Tibial nerve (tissue), 4 donors: ENCODE results near the gene ASIC2. TPM values are rescaled to one million over a fixed set of nuclear protein-coding genes. Genes with fewer than 3 reads are reported as not detected.

Experiments
- DNase-seq, 2 donors: peaks; one replicate each; pipeline ENCODE4 v3.0.0-alpha.2; 2019; ENCODE audit warnings: low spot score in 2 of 2
- H3K27ac ChIP-seq, 4 donors: fragments of 200-600 bp; sonication (generic) in 3 of 4; one replicate each; pipeline ENCODE4 v1.5.1; 2017 to 2019; ENCODE audit warnings: mild to moderate bottlenecking in 1 of 4
- H3K27me3 ChIP-seq, 2 donors: fragments of 200-600 bp; sonication (generic) in 1 of 2; one replicate each; pipeline versions ENCODE4 v1.5.1 to v1.6.0; 2017 to 2019
- H3K36me3 ChIP-seq, 3 donors: fragments of 200-600 bp; sonication (generic); one replicate each; pipeline ENCODE4 v1.5.1; 2018 to 2019
- H3K4me1 ChIP-seq, 4 donors: fragments of 200-600 bp; sonication (generic) in 3 of 4; one replicate each; pipeline ENCODE4 v1.5.1; 2017 to 2019
- H3K4me3 ChIP-seq, 4 donors: fragments of 200-600 bp; sonication (generic) in 3 of 4; one replicate each; pipeline ENCODE4 v1.5.1; 2017 to 2019; ENCODE audit warnings: mild to moderate bottlenecking in 1 of 4, moderate library complexity in 1 of 4
- H3K9me3 ChIP-seq, 4 donors: fragments of 200-600 bp; sonication (generic) in 3 of 4; one replicate each; pipeline ENCODE4 v1.5.1; 2017 to 2019
- CTCF ChIP-seq, 5 experiments: fragments of 200-600 bp in 3 of 5; fragments of 450-650 bp in 2 of 5; sonication (generic) in 3 of 5; IDR thresholded peaks; one replicate each; pipeline ENCODE4 v1.5.1; 2016 to 2019; ENCODE audit warnings: antibody characterized with exemption in 5 of 5, mild to moderate bottlenecking in 3 of 5, moderate library complexity in 2 of 5
- EP300 ChIP-seq, 2 donors: sonication (generic); formaldehyde crosslinking; IDR thresholded peaks; one replicate each; pipeline ENCODE4 v1.6.1; 2017; ENCODE audit warnings: antibody characterized with exemption in 2 of 2, mild to moderate bottlenecking in 1 of 2
- POLR2A ChIP-seq, 2 donors: fragments of 450-650 bp; IDR thresholded peaks; one replicate each; pipeline ENCODE4 v1.6.1; 2017; ENCODE audit warnings: antibody characterized with exemption in 2 of 2, mild to moderate bottlenecking in 2 of 2, moderate library complexity in 2 of 2
- WGBS, 2 donors: methylation state at CpG; one replicate each; pipeline ENCODE4 v1.1.5; 2018; 5-methylcytosine and 5-hydroxymethylcytosine counted together
- total RNA-seq, 4 donors: library from RNA; depleted of rRNA; stranded (reverse); fragments of >200 nt; gene quantifications; one replicate each; pipeline ENCODE4 v1.1.0, GENCODE V29; 2016

ASIC2 gene
- total RNA-seq, 4 donors from 2014 or later = 0.21 to 1.5 (median 0.50) TPM

DNA sequence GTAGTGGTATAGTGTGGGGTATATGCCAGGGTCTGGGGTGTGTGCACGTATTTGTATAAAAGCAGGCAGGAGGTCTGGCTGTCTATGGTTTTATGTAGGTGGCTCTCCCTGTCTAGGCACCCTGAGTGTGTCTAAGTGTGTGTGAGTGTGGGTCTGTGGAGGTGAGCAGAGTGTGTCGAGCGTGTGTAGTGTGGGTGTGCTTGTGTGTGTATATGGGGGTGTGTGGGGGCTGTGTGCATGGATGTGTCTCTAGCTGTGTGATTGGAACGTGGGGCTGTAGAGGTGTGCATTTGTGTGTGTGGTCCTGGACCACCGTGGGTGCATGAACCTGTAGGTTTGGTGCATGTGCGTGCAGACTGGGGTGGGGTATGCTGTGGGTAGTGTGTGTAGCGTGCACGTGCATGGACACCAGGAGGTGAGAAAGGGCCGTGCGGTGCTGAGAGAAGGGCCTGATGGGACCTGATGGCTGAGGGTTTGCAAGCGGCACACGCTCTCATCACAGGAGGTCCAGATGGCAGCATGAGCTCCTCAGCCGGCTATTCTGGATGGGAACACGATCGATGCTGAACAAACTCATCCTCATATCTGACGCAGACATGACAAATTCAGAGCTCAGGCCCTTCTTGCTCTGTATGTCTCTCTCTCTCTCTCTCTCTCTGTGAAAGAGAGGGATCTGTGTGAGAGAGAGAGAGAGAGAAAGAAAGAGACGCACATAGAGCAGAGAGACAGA is 273.8 kb downstream of the ASIC2 start:
- Histone ChIP-seq H3K9me3 (no peaks in the 10 kb centered on the region), H3K27ac (no peak overlapping the region), H3K27me3 (no peaks in the 10 kb centered on the region), H3K4me1 (no peaks in the 10 kb centered on the region), H3K36me3 (no peaks in the 10 kb centered on the region), H3K4me3 (no peak overlapping the region)
- DNase-seq = no peak
- TF ChIP-seq EP300 (IDR thresholded peaks at IDR 0.05) (no peak), CTCF (IDR thresholded peaks at IDR 0.05) (no peak), POLR2A (IDR thresholded peaks at IDR 0.05) (no peak)
- WGBS, 2 donors = 76 to 81% methylated on average over 17 of the region's 17 CpGs

- no peak for DNase-seq
- Histone ChIP-seq H3K4me3 (no peak overlapping the region), H3K36me3 (no peaks in the 10 kb centered on the region), H3K27me3 (no peaks in the 10 kb centered on the region), H3K27ac (no peak overlapping the region), H3K9me3 (no peaks in the 10 kb centered on the region), H3K4me1 (no peaks in the 10 kb centered on the region)
- TF ChIP-seq POLR2A (IDR thresholded peaks at IDR 0.05) (no peak), CTCF (IDR thresholded peaks at IDR 0.05) (no peak), EP300 (IDR thresholded peaks at IDR 0.05) (no peak)
- WGBS, 2 donors = 88 to 93% methylated on average over 5 of the region's 5 CpGs
Measured at GRCh38 chr17:33017366-33017765, 275.7 kb downstream of the ASIC2 start.

DNA sequence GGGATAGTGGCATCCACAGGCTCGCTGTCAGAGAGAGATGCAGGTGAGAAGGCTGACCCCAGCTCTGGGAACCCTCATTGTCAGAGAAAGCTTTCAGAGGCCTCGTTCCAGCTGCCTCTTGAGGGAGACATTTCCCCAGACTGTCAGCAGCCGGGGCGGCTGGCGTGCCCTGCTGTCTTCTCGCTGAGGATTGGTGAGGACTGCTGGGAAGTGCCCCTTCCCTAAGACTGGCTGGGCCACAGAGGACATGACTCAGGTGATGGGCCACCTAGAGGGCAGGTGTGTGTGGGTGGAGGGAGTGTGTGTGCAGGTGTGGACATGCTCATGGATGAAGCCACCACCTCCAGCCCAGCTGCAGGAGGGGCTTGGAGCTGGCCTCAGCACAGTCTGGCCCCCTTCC is 276.2 kb downstream of the ASIC2 start:
- no peaks in the 10 kb centered on the region for H3K4me1 ChIP-seq
- no peaks in the 10 kb centered on the region for H3K9me3 ChIP-seq
- TF ChIP-seq POLR2A (IDR thresholded peaks at IDR 0.05) (no peak), EP300 (IDR thresholded peaks at IDR 0.05) (no peak), CTCF (IDR thresholded peaks at IDR 0.05) (no peak)
- no peak overlapping the region for H3K27ac ChIP-seq
- no peak overlapping the region for H3K4me3 ChIP-seq
- no peaks in the 10 kb centered on the region for H3K27me3 ChIP-seq
- DNase-seq = no peak
- WGBS, 2 donors = 73 to 79% methylated on average over 5 of the region's 6 CpGs
- H3K36me3 ChIP-seq = no peaks in the 10 kb centered on the region

DNA sequence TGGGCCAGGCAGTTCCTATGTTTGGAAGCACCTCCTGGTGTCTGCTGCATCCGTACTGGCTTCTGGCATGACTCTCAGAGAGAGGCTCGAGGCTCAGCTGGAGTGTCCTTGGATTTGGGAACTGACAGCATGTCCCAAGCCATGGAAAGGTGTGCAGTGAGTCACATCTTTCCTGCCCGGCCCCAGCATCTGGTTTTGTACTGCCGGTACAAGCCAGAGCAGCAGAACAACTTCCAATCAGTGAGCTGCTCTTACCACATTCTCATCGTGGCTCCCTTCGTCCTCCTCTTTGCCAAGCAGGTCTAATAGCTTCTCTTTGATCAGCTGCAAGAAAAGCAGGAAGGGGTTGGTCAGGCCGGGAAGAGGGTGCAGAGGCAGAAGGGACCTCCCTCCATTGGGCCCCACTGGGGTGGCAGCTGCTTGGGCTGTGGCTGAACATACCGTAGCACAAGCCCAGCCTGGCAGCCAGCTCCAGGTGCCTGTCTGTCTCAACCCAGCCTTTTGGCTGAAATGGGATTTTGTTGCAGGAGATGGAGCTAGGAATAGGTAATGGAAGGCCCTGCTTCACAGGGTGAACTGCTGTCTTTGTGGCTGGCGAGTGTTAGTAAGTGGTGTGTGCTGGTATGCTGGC is 277.3 kb downstream of the ASIC2 start:
- no peaks in the 10 kb centered on the region for H3K9me3 ChIP-seq
- no peak overlapping the region for H3K27ac ChIP-seq
- TF ChIP-seq POLR2A (IDR thresholded peaks at IDR 0.05) (no peak), EP300 (IDR thresholded peaks at IDR 0.05) (no peak), CTCF (IDR thresholded peaks at IDR 0.05) (no peak)
- no peak overlapping the region for H3K4me3 ChIP-seq
- H3K36me3 ChIP-seq = no peaks in the 10 kb centered on the region
- H3K27me3 ChIP-seq = no peaks in the 10 kb centered on the region
- no peaks in the 10 kb centered on the region for H3K4me1 ChIP-seq
- no peak for DNase-seq
- WGBS, 2 donors = 72 to 84% methylated on average over 7 to 9 of the region's 9 CpGs

DNA sequence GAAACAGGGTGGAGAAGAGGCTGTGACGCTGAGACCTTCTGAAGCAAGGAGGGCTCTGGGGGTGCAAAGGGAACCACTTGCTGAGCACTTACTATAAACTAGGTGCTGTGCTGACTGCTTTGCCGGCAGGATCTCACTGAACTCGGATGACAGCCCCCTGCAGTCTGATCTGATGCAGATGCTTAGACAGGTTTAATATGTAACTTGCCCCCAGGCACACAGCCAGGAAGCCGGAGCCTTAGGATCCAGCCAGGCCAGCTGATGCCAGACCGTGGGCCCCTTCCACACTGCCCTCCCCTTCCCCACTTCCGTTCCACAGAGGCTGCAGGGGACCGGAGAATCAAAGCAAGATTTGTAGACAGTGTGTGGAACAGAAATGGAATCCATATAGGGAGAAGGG is 278.3 kb downstream of the ASIC2 start:
- Histone ChIP-seq H3K4me3 (no peak overlapping the region), H3K9me3 (no peaks in the 10 kb centered on the region), H3K4me1 (no peaks in the 10 kb centered on the region), H3K36me3 (no peaks in the 10 kb centered on the region), H3K27ac (no peak overlapping the region), H3K27me3 (no peaks in the 10 kb centered on the region)
- WGBS, 2 donors = 33 to 52% methylated on average over 7 of the region's 7 CpGs
- TF ChIP-seq POLR2A (IDR thresholded peaks at IDR 0.05) = no peak
- TF ChIP-seq CTCF (IDR thresholded peaks at IDR 0.05) = no peak
- TF ChIP-seq EP300 (IDR thresholded peaks at IDR 0.05) = no peak
- no peak for DNase-seq
